Activated T-helper 9 cell treated with anti-CD3 and anti-CD28 coated beads, Interleukin-2, amount 50 U/mL, for 16 hours (primary cell): ENCODE measurements around the gene ANKRD39.

Experiments
- DNase-seq: peaks from one replicate; pipeline ENCODE4 v3.0.0-alpha.2; 2020; ENCODE audit warnings: low read depth

Gene ANKRD39

DNA sequence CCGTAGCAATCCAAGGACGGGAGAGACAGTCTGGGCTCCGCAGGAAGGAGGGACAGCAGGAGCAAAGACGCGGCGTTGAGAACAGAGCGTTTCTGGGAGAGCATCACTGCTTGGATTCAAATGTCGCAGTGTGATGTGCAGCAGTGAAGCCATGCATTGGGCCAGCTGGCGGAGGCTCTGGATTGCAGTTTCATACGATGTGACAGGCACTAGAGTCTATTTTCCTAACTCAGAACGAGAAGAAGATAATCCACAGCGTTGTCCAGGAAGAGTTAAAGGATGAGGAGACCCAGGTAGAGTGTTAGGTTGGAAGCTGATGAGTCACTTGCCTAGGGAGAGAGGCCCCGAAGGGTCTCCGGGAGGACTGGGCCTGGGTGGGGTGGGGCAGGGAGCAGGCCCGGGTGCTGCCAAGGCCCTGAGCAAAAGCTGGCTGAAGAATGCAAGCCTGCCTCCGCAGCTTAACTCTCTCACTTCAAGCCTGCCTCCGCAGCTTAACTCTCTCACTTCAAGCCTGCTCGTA is 29.7 kb upstream of the ANKRD39 start:
- no peak for DNase-seq

DNA sequence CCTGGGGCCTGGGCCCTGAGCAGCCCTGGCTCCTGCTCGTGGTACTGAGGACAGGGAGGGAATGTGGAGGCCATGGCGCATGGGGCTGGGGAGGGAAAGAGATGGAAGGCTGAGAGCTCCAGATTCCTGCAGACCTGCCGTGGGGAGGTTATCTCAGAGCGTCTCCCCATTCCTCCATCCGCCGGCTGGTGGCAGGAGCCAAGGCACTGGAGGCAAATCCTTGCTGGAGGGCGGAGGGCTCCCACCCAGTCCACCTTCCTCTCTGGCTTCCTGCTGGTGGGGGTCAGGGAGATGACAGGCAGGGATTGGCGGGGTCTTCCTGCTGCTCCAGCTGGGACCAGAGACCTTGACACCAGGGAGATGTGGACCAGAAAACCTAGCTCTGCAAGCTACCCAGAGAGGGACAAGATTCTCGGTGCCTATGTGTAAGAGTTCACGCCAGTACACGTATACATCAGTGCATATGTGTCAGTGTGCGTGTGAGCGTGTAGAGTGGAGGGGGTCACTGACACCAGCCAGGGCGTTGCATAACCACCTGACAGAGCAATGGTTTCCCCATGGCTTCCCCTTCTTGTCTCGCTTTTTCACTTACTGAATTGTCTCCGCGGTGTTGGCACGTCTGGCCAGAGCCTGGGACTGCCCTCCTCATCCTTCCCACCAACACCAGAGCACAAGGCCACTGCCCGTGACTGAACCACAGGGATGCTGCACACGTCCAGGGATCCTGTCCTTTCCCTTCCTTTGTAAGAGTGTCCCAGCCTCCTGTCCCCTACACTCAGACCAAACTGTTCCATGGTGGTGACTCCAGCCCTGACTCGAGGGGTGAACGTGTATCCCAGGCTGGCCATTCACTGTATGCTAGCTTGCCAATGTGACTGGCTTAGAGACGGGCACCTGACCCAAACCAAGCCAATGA is 27.9 kb upstream of the ANKRD39 start:
- no peak for DNase-seq

DNA sequence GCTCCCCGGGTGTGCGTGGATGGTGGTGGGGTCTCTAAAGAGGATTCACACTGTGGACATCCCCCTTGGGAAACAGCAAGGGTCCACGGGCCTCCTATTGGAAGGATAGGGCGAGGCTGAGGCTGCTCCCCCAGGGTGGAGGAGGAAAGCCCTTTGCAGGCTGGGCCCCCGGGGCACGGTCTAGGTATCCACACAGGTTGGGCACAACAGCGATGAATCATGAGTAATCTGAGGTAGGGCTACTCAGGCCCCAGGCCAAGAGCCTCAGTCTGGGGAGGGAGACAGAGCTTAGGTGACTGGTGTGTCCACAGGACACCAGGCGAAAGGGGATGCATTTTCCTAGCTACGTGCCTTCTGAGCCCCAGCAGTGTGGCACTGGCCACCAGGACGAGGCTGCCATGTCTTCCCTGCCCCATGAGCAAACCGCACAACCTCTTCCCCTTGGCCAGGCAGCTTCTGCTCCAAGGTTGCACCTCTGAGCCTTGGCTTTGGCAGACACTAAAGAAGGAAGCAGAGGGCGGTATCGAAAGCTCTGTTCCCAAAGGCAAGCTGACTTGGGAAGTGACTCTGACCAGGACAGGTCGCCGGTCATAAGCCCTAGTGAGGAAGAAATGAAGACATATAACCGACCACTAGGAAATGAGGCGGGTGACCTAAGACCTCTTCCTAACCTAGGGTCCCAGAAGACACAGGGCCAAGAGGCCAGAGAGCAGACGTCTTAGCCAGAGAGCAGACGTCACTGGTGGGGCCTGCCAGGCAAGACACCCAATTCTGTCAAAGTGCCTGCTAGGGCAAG is 26.7 kb upstream of the ANKRD39 start:
- DNase-seq, result no peak

DNA sequence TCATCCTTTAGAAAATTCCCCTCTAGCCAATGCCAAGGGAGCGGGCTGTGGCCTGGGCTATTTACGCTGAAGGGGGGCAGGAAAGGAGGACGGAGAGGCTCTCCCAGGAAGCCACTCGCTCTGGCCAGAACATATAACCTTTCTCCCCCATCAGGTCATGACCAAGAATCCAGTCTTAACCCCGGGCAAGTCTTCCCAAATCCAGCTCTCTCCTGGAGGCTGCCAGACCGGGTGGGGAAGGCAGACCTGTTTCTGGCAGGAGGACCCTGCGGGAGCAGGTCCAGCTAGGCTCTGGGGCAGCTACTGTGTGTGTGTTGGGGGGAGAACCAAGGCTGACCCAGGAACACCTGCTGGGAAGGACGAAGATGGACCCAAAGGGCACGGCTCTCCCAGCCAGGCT is 25.5 kb upstream of the ANKRD39 start:
- no peak for DNase-seq

DNA sequence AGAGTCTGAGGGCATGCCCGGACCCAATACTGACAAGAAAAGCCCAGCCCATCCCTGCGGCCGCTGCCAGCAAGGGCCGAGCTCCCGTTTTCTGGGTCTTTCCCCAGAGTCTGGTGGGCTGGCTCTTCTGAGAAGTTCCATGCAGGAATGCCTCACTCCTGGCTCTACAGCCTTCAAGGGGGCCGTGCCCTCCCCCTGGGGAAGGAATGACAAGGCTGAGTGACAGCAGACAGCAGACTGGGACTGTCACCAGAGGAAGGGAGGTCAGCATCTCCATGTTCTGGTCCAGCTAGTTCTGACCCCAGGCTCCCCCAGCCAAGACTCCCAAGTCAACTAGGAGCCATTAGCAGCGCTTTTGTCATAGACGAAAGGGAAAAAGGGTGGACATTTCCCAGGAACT is 25.1 kb upstream of the ANKRD39 start:
- DNase-seq, result no peak

DNA sequence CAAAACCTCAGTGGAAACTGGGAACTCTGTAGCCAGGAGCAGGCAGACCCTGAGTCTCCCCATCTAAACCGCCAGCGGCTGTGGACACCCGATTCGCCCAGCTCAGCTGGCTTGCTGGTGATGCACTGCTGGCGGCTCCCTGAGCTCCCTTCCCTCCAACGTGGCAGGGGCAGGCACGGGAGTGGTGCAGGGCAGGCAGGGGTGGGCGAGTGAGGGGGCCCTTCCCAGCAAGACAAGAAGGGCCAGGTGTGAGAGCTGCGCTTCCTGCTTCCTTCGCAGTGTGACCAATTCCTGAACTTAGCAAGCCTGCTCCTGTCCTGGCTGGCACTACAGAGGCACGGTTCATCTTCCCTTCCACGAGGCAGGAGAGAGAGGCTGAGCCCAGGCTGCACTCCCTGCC is 24.4 kb upstream of the ANKRD39 start:
- DNase-seq, result no peak

DNA sequence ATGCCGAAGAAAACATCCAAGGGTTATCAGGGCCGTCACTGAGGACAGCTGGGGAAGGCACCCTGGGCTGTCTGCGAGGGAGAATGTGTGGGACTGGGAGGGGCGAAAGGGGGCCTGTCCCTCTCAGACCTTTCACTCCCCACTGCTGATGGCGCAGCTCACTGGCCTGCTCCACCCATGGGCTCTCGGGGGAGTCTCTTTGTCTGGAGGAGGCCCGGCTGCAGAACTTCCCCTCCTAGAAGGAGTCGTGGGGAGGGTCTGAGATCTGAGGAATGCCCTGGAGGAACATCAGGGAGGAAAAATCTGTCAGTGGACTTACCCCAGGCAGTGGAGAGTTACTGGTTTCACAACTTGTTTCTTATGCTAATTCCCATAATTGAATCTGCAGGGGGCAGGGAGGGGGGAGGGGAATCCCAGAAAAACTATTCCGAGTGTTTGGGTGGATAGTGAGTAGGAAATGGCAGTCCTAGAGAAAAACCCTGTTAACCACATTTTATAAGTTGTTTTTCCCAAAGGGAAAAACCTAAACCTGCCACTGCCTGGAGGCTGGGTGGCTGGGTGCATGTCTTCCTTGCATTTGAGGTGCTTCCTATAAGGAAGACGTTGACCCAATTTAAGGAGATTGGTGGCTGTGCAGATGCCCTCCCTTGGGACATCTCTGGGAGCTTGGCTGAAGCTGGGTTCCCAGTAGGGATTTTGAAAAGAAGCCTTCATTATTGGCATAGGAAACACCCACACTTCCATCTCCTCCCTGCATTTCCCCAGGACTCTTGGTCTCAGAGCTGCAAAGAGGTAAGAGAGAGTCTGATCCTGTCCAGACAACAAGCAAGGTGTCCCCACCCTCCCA is 23.8 kb upstream of the ANKRD39 start:
- no peak for DNase-seq

DNA sequence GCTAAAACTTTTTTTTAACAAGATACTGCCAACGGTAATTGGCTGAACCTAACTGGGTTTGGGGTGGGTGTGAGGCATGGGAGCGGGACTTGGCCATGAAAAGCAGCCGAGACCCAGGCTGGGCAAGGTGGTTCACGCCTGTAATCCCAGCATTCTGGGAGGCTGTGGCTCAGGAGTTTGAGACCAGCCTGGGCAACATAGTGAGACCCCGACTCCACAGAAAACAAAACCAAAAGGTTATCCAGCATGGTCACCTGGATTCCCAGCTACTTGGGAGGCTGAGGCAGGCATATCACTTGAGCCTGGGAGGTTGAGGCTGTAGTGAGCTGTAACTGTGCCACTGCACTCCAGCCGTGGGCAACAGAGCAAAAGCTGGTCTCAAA is 23.1 kb upstream of the ANKRD39 start:
- DNase-seq, result no peak

DNA sequence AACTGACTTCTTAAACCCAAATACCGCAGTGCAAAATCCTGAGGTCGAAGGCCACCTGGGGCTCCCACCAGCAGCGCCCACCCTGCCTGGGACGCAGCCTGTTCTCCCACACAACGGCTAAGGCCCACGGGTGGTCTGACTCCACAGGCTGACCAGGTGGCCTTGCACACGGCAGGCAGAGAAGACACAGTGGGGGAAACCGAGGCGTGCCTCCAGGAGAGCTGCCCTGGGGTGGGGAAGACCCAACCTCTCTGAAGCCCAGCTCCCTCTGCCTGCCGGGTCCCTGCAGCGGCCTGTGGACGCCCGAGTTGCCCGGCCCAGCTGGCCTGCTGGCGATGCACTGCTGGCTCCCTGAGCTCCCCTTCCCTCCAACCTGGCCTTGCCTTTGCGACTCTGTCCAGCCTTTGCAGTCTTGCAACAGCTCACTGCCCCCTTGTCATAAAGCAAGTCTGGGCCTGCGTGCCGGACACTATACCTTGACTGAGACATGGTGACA is 21.8 kb upstream of the ANKRD39 start:
- no peak for DNase-seq

DNA sequence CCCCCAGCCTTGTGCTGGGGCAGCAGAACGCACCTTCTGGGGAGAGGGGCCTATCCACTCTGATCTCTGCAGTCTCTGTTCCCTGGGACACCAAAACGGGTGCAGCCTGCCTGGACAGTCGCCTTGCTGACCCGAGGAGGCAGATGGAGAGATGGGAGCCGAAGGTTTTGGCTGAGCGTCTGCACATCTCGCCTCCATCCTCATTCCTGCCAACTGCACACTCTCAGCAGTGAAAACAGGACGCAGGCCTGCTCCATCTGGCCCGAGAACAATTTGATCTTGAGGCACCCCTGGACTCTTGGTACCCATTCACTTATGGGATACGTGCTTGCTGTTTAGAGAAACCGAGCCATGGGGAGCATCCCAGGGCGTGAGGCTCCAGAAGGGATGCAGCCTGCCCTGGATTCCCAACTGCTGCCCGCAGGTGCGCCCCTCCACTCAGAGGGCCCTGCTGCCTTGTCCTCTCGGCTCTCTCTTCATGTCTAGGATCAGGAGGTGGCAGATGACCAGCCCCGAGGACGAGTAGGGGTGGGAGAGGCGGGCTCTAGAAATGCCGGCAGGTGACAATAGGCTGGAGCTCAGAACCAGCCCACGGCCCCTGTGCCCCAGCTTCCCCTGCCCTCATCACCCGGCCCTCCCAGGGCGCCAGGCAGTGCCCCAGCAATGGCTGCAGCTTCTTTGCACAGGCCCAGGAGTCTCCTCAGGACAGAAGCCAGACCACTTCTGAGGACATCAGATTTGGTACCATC is 21.2 kb upstream of the ANKRD39 start:
- DNase-seq, result no peak

DNA sequence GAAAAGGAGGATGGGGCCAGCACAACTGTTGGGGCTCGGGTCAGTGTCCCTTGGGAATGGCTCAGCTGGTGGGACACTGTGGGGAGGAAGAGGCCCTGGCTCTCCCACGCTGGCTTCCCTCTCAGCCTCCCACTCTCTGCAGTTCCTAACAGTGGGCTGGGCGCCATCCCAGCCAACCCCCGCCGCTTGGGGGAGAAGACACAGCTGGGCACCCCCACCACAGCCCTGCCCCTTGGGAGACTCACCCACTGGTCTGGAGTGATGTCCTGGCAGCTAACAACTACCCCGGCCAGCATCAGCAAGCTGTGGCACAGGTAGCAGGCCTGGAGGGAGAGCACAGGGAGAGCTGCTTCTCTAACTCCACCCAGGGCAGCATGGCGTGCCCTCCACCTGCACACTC is 20.4 kb upstream of the ANKRD39 start:
- DNase-seq, result no peak

DNA sequence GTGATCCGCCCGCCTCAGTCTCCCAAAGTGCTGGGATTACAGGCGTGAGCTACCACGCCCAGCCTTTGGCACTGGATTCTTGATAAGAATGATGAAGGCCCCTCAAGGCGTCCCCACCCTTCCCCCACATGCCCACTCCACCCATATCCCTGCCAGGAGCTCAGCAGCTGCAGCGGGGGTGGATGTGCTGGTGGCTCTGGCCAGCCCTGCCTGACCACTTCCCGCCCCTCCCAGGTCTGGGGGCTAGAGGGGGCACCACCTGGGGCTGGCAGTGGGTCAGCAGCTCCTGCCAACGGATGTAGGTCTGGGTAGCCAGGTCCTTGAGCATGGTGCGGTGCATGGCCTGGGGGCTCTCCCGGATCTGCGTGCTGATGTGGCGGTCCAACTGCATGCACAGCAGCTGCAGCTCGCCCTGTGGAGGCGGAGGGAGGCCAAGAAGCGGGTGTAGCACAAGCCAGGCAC is 19.8 kb upstream of the ANKRD39 start:
- DNase-seq, result no peak

DNA sequence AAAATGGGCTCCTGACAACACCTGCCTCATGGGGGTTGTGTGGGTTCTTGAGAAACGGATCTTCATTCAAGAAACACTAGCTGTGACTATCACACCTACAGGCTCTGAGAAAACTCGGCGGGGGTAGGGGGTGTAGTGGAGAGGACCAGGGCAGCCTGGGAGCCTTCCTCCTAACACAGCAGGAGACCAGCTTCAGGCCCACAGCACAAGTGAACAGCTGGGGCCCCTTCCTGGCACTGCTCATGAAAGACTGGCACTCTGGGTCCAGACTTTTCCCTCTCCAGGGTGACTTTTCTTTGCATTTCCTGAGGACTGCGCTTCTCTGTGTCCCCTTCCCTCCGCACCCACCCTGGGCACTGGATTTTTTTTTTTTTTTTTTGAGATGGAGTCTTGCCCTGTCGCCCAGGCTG is 19.2 kb upstream of the ANKRD39 start:
- no peak for DNase-seq

DNA sequence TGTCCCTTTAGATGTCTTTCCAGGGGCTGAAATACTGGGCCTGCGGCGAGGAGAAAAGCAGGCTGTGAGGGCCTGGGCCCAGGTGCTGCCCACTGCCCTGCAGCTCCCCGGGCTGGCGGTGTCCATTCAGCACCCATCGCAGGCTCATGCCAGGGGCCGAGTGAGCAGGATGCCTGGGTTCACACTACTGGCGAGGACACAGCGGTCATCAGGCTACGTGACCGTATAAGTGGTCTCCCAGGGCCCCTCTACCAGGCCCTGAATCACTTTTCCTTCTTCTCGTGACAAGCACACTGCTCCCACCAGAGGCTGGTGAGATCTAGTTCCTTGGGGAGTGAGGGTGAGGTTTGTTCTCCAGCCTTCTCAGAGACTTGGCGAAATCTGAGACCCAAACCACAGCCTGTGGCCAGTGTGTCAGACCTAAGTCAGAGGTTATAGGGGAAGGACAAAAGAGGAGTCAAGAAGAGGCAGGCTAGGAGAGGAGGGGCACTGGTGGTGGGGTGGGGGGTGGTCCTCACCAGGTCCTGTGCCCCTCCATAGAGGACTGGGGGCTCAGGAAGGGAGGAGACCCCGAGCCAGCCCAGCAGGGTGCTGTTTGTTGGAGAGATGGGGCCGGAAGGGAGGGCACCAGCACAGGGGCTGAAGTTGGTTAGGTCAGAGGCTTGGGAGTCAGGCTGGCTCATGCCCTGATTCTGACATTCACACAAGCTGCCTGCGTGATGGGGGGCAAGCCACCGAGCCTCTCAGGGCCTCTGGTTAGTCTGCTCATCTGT is 18.6 kb upstream of the ANKRD39 start:
- no peak for DNase-seq

DNA sequence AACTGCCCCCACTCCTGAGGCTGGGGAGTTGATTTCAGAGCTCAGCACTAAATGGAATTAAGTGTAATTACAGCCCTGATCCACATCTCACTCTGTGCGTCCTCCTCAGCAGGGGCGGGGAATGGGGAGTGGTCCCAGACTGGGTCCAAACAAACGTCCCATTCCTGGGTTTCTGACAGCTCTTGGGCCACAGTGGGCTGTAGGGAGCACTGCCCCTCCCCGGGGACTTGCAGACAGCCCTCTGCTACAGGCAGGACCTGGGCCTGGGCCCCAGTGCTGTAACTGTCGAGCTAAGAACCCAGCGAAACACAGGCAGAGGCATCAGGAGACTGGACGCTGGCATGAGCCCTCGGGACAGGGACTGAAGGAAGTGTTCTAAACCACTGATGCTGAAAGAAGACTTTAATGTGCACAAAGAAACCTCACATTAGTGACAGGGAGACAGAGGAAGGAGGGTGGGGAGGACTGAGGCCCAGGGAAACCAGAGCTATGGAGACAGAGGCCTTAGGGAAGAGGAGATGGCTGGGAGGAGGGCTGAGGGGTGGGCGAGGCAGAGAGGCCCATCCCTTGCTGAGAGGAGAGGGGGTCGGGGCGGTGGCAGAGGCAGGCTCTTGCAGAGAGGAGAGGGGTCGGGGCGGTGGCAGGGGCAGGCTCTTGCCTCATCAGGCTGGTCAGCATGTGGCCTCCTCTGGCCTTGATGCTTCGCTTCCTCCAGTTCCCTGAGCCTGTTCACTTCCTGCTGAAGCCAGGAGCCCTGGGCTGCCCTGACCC is 17.9 kb upstream of the ANKRD39 start:
- no peak for DNase-seq

DNA sequence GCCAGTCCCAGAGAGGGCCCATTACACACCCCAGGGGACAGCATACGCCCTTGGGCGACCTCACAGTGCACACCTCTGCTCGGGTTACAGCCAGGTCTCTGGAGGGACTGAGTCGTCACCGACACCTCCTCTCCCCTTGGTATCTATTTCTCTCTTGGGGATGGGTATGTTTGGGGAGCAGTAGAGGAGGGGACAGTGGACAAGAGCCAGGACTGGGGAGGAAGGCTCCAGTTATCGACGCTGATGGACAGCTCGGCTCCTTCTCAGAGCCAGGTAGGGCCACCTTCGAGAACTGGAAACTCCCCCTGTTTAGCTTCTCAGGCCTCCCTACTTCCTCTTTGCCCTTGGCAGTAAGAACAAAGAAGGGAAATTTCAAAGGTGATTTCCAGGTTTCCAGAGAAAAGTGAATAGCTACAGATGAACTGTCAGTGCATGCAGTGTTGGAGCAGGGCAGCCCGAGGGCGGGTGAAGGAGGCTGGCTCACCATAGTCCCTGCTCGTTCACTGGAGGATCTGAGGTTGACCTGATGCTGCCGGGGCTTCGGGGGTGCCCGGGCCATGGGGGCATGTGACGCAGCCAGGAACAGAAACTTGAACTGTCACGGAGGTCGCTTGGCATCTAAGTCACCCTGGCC is 16.5 kb upstream of the ANKRD39 start:
- DNase-seq, result no peak

DNA sequence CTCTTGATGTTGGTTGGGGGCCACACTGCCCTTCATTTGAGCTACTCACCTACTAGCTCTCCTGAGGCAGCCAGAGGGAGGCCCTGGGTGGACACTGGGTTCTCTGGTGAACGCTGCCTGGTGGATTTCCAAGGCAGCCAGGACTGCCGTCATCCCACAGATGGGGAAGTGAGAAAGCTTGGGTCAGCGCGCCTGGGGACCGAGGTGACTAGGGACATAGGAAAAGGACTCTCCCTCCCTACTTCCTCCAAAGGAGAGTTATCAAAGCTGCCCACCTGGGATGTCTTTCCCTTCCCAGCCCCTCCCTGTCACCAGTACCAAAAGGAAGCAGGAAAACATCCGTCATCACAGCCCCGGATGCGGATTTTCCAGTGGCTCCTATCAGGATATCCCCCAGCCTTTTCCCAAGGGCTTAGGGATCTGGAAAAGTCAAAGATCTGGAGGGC is 15.9 kb upstream of the ANKRD39 start:
- DNase-seq, result no peak

DNA sequence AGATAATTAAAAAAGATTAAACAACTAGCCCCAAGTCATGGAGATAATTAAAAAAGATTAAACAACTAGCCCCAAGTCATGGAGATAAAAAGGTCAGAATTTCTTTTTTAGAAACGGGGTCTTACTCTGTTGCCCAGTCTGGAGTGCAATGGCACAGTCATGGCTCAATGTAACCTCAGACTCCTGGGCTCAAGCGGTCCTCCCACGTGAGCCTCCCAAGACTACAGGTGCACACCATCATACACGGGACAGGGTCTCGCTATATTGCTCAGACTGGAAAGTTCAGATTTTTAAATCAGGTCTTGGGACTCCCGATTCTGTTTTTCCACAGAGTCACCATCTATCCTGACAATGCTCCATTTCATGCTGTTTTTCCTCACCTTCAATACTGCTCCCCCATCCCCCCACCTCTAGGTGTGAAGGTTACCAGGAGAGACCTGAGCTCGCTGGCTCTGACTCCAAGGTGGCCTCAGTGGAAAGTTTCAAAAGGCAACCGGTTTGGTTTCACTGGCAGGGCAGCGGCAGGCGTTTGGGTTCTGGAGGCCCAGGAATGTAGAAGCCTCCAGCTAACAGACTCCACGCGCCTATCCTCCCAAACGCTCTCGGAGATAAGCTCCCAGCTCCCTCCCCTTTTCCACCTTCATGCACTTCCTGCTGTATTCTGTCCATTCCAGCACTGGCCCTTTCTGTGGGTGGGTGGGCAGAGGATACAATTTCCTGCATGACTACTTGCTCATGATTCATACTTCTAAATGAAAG is 15.0 kb upstream of the ANKRD39 start:
- DNase-seq, result no peak
